ENCODE data around the gene PIEZO2.

The PIEZO2 gene

DNA sequence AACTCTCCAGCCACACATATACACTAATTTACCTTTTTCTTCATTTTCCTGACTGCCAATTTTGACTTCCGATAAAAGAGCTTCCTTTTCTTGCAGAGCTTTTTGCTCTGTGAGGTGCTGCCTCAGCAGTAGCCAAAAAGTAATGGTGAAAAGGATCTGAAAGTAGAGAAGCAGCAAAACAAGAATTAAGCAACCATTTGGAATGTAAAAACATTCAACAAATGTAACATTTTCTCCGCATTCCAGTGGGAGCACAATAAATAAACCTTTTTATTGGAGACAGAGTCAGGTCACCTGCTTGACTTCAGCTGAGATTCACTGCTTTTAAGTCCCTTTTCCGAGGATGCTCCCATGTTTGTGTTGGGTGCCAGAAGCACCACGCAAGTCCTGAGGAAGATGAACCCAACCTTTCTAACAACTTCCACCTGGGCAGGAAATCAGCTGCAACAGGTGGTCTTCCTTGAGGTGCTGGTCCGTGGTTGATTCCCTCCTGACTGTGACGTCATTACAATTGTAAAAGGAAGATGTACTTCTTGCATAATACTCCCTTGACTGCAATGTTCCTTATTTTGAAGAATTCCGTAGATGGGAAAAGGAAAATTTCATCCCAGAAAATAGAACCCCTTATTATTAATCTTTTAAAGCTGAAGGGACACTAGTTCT is 358.1 kb downstream of the PIEZO2 start:
- no peak overlapping the region for H3K9ac ChIP-seq (ENCODE audit: low read length)
- H3K27ac ChIP-seq (ENCODE audit: low read length) = no peak overlapping the region

GRCh38 chr18:10789180-10789579 is 360.2 kb downstream of the PIEZO2 start:
- Histone ChIP-seq H3K36me3 (ENCODE audit: control insufficient read depth, low read depth, low read length) (no peaks in the 10 kb centered on the region), H3K27ac (ENCODE audit: low read length) (no peak overlapping the region), H3K27me3 (ENCODE audit: control insufficient read depth, insufficient read depth, low read length) (no peaks in the 10 kb centered on the region), H3K4me3 (ENCODE audit: low read length) (no peak overlapping the region), H3K9me3 (ENCODE audit: control insufficient read depth, low read depth, low read length) (no peaks in the 10 kb centered on the region), H3K9ac (ENCODE audit: low read length) (no peak overlapping the region), H3K4me1 (ENCODE audit: control insufficient read depth, low read depth, low read length) (no peaks in the 10 kb centered on the region)

More for the DNA sequence above, 358.1 kb downstream of the PIEZO2 start:
- H3K27me3 ChIP-seq (ENCODE audit: control insufficient read depth, insufficient read depth, low read length) = no peaks in the 10 kb centered on the region
- H3K4me1 ChIP-seq (ENCODE audit: control insufficient read depth, low read depth, low read length) = no peaks in the 10 kb centered on the region
- H3K4me3 ChIP-seq (ENCODE audit: low read length) = no peak overlapping the region
- no peaks in the 10 kb centered on the region for H3K36me3 ChIP-seq (ENCODE audit: control insufficient read depth, low read depth, low read length)
- no peaks in the 10 kb centered on the region for H3K9me3 ChIP-seq (ENCODE audit: control insufficient read depth, low read depth, low read length)

DNA sequence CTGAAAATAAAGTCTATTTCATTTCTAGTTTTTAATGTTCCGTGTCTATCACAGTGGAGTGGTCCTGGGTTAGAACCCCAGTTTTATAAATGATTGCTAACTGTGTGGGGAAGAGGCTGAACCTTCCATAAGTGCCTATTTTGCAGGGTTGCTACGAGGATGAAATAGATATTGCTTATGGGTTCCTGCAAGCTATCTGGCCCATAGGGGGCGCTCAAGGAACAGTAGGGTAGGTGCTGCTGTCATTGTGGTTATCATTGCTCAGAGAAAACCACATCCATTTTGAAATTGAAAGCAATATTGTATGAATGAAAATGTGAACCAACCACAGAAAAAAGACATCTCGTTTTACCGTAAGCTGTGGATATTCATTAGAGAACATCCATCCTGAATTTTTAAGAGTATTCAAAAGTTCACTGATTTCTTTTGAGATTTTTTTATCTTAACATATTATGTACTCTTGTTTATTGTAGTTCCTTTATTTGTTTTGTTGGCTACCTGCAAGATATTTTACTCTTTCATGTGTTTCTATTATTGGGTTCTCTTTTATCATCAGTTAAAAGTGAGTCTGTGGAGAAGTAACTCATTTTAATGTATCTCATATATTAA is 362.0 kb downstream of the PIEZO2 start:
- Histone ChIP-seq H3K27me3 (ENCODE audit: control insufficient read depth, insufficient read depth, low read length) (no peaks in the 10 kb centered on the region), H3K4me1 (ENCODE audit: control insufficient read depth, low read depth, low read length) (no peaks in the 10 kb centered on the region), H3K9me3 (ENCODE audit: control insufficient read depth, low read depth, low read length) (no peaks in the 10 kb centered on the region), H3K27ac (ENCODE audit: low read length) (no peak overlapping the region), H3K4me3 (ENCODE audit: low read length) (no peak overlapping the region), H3K9ac (ENCODE audit: low read length) (no peak overlapping the region), H3K36me3 (ENCODE audit: control insufficient read depth, low read depth, low read length) (no peaks in the 10 kb centered on the region)

- no peak overlapping the region for H3K9ac ChIP-seq (ENCODE audit: low read length)
These were observed 363.6 kb downstream of the PIEZO2 start for GRCh38 chr18:10785798-10786197.

GRCh38 chr18:10784596-10785202 is 364.7 kb downstream of the PIEZO2 start:
- Histone ChIP-seq H3K36me3 (ENCODE audit: control insufficient read depth, low read depth, low read length) (no peaks in the 10 kb centered on the region), H3K9ac (ENCODE audit: low read length) (no peak overlapping the region), H3K4me3 (ENCODE audit: low read length) (no peak overlapping the region), H3K9me3 (ENCODE audit: control insufficient read depth, low read depth, low read length) (no peaks in the 10 kb centered on the region), H3K4me1 (ENCODE audit: control insufficient read depth, low read depth, low read length) (no peaks in the 10 kb centered on the region), H3K27ac (ENCODE audit: low read length) (no peak overlapping the region), H3K27me3 (ENCODE audit: control insufficient read depth, insufficient read depth, low read length) (no peaks in the 10 kb centered on the region)

More at GRCh38 chr18:10785798-10786197, 363.6 kb downstream of the PIEZO2 start:
- no peak overlapping the region for H3K27ac ChIP-seq (ENCODE audit: low read length)
- H3K27me3 ChIP-seq (ENCODE audit: control insufficient read depth, insufficient read depth, low read length) = no peaks in the 10 kb centered on the region
- no peaks in the 10 kb centered on the region for H3K4me1 ChIP-seq (ENCODE audit: control insufficient read depth, low read depth, low read length)
- no peaks in the 10 kb centered on the region for H3K36me3 ChIP-seq (ENCODE audit: control insufficient read depth, low read depth, low read length)
- H3K4me3 ChIP-seq (ENCODE audit: low read length) = no peak overlapping the region
- H3K9me3 ChIP-seq (ENCODE audit: control insufficient read depth, low read depth, low read length) = no peaks in the 10 kb centered on the region

GRCh38 chr18:10783941-10784340 is 365.4 kb downstream of the PIEZO2 start:
- no peaks in the 10 kb centered on the region for H3K4me1 ChIP-seq (ENCODE audit: control insufficient read depth, low read depth, low read length)
- no peaks in the 10 kb centered on the region for H3K36me3 ChIP-seq (ENCODE audit: control insufficient read depth, low read depth, low read length)
- no peaks in the 10 kb centered on the region for H3K9me3 ChIP-seq (ENCODE audit: control insufficient read depth, low read depth, low read length)
- H3K9ac ChIP-seq (ENCODE audit: low read length) = no peak overlapping the region
- H3K27ac ChIP-seq (ENCODE audit: low read length) = no peak overlapping the region
- H3K4me3 ChIP-seq (ENCODE audit: low read length) = no peak overlapping the region
- no peaks in the 10 kb centered on the region for H3K27me3 ChIP-seq (ENCODE audit: control insufficient read depth, insufficient read depth, low read length)

DNA sequence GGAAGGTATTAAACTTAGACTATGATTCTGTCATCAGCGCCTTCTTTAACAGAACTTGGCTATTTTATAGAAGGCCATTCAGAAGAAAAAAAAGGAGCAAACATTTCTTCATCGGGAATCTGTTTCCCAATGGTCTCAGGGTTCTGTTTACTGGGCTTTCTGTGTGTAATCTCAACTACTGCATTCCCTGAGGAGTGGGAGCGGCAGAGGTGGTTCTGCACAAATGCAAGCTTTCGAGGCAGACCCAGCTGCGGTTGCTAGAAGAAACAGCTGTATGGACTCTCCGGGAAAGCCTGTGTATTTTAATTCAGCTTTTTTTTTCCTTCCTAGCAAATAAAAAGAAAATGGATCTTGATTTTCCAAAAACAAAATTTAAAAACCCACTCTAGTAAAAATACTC is 372.9 kb downstream of the PIEZO2 start:
- Histone ChIP-seq H3K9ac (ENCODE audit: low read length) (no peak overlapping the region), H3K9me3 (ENCODE audit: control insufficient read depth, low read depth, low read length) (no peaks in the 10 kb centered on the region), H3K27ac (ENCODE audit: low read length) (no peak overlapping the region), H3K27me3 (ENCODE audit: control insufficient read depth, insufficient read depth, low read length) (no peaks in the 10 kb centered on the region), H3K4me1 (ENCODE audit: control insufficient read depth, low read depth, low read length) (peaks cover 5% of the 10 kb centered on the region), H3K4me3 (ENCODE audit: low read length) (no peak overlapping the region), H3K36me3 (ENCODE audit: control insufficient read depth, low read depth, low read length) (no peaks in the 10 kb centered on the region)

DNA sequence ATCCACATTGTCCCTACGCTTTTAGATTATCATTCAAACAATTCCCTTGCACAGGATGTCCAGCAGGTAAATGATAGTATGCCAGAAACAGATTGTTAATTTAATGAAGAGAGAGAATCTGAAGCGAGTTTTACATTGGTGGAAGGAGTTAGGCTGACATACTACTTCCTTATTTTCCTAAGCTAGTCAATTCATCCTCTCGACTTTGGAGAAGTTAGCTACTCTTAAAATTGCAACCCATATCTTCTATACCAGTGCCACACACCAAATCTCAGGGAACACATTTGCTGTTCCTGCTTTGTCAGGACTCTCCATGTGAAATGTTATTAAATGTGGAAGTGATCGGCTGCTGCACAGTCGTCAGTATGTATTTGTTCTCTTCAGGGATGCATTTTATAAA is 374.3 kb downstream of the PIEZO2 start:
- H3K27ac ChIP-seq (ENCODE audit: low read length) = no peak overlapping the region
- no peak overlapping the region for H3K9ac ChIP-seq (ENCODE audit: low read length)
- no peaks in the 10 kb centered on the region for H3K27me3 ChIP-seq (ENCODE audit: control insufficient read depth, insufficient read depth, low read length)
- H3K4me1 ChIP-seq (ENCODE audit: control insufficient read depth, low read depth, low read length) = peaks cover 5% of the 10 kb centered on the region
- H3K9me3 ChIP-seq (ENCODE audit: control insufficient read depth, low read depth, low read length) = no peaks in the 10 kb centered on the region
- H3K4me3 ChIP-seq (ENCODE audit: low read length) = no peak overlapping the region
- H3K36me3 ChIP-seq (ENCODE audit: control insufficient read depth, low read depth, low read length) = no peaks in the 10 kb centered on the region

DNA sequence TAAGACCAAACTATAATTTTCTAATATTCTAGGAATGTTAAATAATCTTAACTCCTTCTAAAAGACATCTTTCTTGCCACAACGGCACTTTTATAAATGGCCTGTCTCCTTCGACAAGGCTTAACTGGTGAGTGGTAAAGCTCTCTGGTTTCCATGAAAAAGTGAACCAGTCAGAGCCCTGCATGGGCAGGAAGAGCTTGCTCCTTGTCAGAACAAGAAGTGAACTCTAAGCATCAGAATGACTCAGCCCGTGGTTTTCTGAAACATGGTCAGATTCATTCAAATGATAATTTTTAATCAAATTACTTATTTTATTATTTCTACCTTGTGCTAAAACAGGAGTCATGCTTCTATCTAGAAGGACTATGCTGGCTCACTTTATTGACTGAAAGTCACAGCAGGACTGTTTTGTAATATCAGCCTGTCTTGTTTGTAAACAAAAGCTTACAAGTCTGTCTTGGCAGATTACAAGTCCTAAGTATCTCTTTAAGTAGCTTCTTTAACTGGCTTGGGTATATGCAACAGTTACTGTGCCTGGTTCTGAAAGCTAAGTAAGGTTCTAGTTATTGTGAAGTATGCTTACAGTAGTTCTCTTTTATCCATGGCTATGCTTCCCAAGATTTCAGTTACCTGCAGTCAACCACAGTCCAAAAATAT is 378.2 kb downstream of the PIEZO2 start:
- H3K9me3 ChIP-seq (ENCODE audit: control insufficient read depth, low read depth, low read length) = no peaks in the 10 kb centered on the region
- H3K9ac ChIP-seq (ENCODE audit: low read length) = no peak overlapping the region
- H3K4me1 ChIP-seq (ENCODE audit: control insufficient read depth, low read depth, low read length) = no peaks in the 10 kb centered on the region
- H3K4me3 ChIP-seq (ENCODE audit: low read length) = no peak overlapping the region
- H3K27ac ChIP-seq (ENCODE audit: low read length) = no peak overlapping the region
- H3K27me3 ChIP-seq (ENCODE audit: control insufficient read depth, insufficient read depth, low read length) = no peaks in the 10 kb centered on the region
- no peaks in the 10 kb centered on the region for H3K36me3 ChIP-seq (ENCODE audit: control insufficient read depth, low read depth, low read length)

DNA sequence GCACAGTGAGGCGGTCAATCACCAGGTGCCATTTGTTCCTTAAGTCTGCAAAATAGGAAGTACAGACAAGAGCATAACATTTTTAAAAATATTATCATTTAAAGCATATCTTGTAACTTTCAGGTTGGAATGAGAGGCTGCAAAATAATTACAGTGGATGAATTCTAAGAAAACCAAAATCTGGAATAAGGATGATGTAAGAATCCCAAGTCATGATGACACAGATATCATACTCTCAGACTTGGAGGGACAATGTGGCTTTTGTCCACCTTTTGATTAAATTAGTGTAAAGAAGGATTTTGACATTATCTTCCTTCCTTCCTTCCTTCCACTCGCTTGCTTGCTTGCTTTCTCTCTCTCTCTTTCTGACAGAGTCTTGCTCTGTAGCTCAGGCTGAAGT is 379.1 kb downstream of the PIEZO2 start:
- no peak overlapping the region for H3K9ac ChIP-seq (ENCODE audit: low read length)
- H3K27me3 ChIP-seq (ENCODE audit: control insufficient read depth, insufficient read depth, low read length) = no peaks in the 10 kb centered on the region

GRCh38 chr18:10768221-10768620 is 381.1 kb downstream of the PIEZO2 start:
- Histone ChIP-seq H3K9me3 (ENCODE audit: control insufficient read depth, low read depth, low read length) (no peaks in the 10 kb centered on the region), H3K27ac (ENCODE audit: low read length) (no peak overlapping the region), H3K4me1 (ENCODE audit: control insufficient read depth, low read depth, low read length) (no peaks in the 10 kb centered on the region), H3K36me3 (ENCODE audit: control insufficient read depth, low read depth, low read length) (no peaks in the 10 kb centered on the region), H3K9ac (ENCODE audit: low read length) (no peak overlapping the region), H3K27me3 (ENCODE audit: control insufficient read depth, insufficient read depth, low read length) (no peaks in the 10 kb centered on the region), H3K4me3 (ENCODE audit: low read length) (no peak overlapping the region)

More for the DNA sequence above, 379.1 kb downstream of the PIEZO2 start:
- H3K4me3 ChIP-seq (ENCODE audit: low read length) = no peak overlapping the region
- H3K4me1 ChIP-seq (ENCODE audit: control insufficient read depth, low read depth, low read length) = no peaks in the 10 kb centered on the region
- no peaks in the 10 kb centered on the region for H3K36me3 ChIP-seq (ENCODE audit: control insufficient read depth, low read depth, low read length)
- H3K9me3 ChIP-seq (ENCODE audit: control insufficient read depth, low read depth, low read length) = no peaks in the 10 kb centered on the region
- no peak overlapping the region for H3K27ac ChIP-seq (ENCODE audit: low read length)
